Measurements from ENCODE around the gene SRR. TPM values are rescaled to one million over a fixed set of nuclear protein-coding genes. Genes with fewer than 3 reads are reported as not detected.
"Not testable (repeated sequence)": the region's sequence is repeated elsewhere in the genome, so short reads cannot be mapped to it uniquely, and the experiment has no call there.

Gene SRR
- total RNA-seq, 4 donors from 2014 or later = 1.4 to 14.4 (median 12.9) TPM

GRCh38 chr17:2264067-2264860 lies 39.5 kb upstream of the SRR start:
- intact Hi-C loops (cut with DNase I; ENCODE audit: low total_unique reads) = no loop called here
- 72 to 75% methylated on average over 10 of the region's 10 CpGs for WGBS, 2 donors
- no peak overlapping the region for H3K4me3 ChIP-seq (ENCODE audit: low read depth, poor library complexity, severe bottlenecking)
- TF ChIP-seq, protein P1, sequence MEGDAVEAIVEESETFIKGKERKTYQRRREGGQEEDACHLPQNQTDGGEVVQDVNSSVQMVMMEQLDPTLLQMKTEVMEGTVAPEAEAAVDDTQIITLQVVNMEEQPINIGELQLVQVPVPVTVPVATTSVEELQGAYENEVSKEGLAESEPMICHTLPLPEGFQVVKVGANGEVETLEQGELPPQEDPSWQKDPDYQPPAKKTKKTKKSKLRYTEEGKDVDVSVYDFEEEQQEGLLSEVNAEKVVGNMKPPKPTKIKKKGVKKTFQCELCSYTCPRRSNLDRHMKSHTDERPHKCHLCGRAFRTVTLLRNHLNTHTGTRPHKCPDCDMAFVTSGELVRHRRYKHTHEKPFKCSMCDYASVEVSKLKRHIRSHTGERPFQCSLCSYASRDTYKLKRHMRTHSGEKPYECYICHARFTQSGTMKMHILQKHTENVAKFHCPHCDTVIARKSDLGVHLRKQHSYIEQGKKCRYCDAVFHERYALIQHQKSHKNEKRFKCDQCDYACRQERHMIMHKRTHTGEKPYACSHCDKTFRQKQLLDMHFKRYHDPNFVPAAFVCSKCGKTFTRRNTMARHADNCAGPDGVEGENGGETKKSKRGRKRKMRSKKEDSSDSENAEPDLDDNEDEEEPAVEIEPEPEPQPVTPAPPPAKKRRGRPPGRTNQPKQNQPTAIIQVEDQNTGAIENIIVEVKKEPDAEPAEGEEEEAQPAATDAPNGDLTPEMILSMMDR (IDR thresholded peaks at IDR 0.05) = no peak
- TF ChIP-seq POLR2A (IDR thresholded peaks at IDR 0.05) = no peak
- no peak for DNase-seq (ENCODE audit: low spot score in 2 of 2)

- H3K4me3 ChIP-seq (ENCODE audit: low read depth, poor library complexity, severe bottlenecking); DNase-seq (ENCODE audit: low spot score in 2 of 2); intact Hi-C loops (cut with DNase I; ENCODE audit: low total_unique reads): not testable (repeated sequence)
- WGBS, 2 donors = 95 to 98% methylated on average over 10 of the region's 10 CpGs
Measured at GRCh38 chr17:2265166-2265565, 38.6 kb upstream of the SRR start.

DNA sequence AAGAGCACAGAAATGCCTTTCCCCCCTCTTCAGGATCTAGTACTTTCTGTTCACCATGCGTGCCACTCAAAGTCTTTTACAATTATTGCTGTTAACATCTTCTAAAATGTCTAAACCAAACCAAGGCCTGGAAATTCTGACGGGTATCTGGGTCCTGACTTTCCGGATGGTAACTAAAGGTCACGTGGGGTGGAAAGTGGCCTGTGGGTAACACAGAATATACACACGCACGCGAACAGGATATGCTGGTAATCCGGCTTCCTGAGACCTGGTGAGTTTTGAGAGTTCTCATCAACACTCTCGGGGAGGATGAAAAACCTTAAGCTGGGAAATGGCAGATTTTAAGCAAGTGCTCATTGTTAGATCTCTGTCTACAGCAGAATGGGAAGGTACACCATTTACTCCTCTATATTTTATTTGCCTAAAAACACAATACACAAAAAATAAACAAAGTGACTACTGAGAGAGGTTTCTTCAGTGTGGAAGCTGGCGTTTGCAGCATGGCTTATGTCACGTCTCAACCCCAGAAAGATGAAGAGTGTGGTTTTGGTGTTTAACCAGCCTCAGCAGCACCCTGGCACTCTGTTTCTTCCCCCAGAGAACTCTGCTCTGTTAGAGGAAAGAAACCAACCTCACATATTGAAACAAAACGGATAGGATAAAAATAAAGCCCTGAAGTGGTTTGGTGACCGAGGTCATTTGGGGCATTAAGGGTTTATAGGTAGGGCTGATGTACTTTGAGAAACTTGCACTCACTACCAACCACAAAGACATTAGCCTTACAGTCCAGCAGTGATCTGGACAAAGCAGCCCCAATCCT lies 37.5 kb upstream of the SRR start:
- H3K4me3 ChIP-seq (ENCODE audit: low read depth, poor library complexity, severe bottlenecking) = no peak overlapping the region
- WGBS, 2 donors = 77 to 81% methylated on average over 13 of the region's 13 CpGs
- intact Hi-C loops (cut with DNase I; ENCODE audit: low total_unique reads) = no loop called here
- DNase-seq (ENCODE audit: low spot score in 2 of 2) = peak in 1 of 2 donors; percentile 35
- no peak for TF ChIP-seq POLR2A (IDR thresholded peaks at IDR 0.05)
- TF ChIP-seq, protein P1 (IDR thresholded peaks at IDR 0.05) = no peak

- WGBS, 2 donors = 78 to 85% methylated on average over 3 of the region's 3 CpGs
- intact Hi-C loops (cut with DNase I; ENCODE audit: low total_unique reads) = no loop called here
- TF ChIP-seq, protein P1 (IDR thresholded peaks at IDR 0.05) = no peak
- TF ChIP-seq POLR2A (IDR thresholded peaks at IDR 0.05) = no peak
- no peak overlapping the region for H3K4me3 ChIP-seq (ENCODE audit: low read depth, poor library complexity, severe bottlenecking)
- DNase-seq (ENCODE audit: low spot score in 2 of 2) = no peak
Measured at GRCh38 chr17:2266865-2267228, 36.9 kb upstream of the SRR start.

DNA sequence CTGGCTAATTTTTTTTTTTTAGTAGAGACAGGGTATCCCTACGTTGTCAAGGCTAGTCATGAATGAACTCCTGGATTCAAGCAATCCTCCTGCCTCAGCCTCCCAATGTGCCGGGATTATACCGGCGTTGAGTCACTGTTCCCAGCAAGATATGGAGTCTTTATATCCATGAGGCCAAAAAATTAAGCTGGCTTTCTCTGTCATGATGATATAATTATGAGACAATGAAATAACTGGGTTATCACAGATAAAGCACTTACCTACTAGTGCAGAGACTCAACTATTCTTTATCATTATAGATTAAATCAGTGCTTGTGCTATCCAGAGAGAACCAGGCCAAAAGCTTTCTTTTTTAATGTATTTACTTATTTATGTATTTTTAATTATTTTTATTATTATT lies 36.4 kb upstream of the SRR start:
- WGBS, 2 donors = 94% methylated on average over 4 of the region's 4 CpGs
- intact Hi-C loops (cut with DNase I; ENCODE audit: low total_unique reads) = no loop called here
- DNase-seq (ENCODE audit: low spot score in 2 of 2) = no peak
- H3K4me3 ChIP-seq (ENCODE audit: low read depth, poor library complexity, severe bottlenecking) = no peak overlapping the region
- TF ChIP-seq, protein P1 (IDR thresholded peaks at IDR 0.05) = no peak
- no peak for TF ChIP-seq POLR2A (IDR thresholded peaks at IDR 0.05)

DNA sequence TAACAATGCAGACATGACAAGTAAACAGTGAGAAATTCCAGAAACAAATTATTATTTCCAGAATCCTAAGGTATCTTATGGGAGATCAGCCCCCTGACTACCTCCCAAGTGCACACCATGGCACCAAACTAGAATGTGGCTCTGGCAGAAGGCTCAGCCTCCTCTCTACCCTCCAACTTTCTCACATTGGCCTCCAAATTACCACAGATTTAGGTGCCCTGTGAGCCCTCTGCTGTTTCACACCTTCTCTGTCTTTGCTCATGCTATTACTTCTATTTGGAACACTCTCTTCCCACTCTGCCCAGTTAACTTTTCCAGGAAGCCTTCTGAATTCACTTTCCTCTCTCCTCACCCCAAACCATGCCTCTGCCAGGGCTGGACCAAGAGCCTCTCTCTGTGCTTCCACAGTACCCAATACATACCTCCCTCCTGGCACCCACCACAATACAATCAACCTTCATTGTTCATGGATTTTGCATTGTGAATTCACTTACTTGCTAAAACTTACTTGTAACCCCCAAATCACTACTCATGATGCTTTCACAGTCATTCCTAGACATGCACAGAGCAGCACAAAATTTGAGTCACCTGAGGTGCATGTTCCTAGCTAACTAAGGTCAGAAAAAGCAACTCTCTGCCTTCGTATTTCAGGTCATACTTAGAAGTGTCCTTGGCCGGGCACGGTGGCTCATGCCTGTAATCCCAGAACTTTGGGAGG lies 31.6 kb upstream of the SRR start:
- DNase-seq (ENCODE audit: low spot score in 2 of 2) = no peak
- H3K4me3 ChIP-seq (ENCODE audit: low read depth, poor library complexity, severe bottlenecking) = no peak overlapping the region
- WGBS, 2 donors = 95% methylated on average over 3 of the region's 3 CpGs
- intact Hi-C loops (cut with DNase I; ENCODE audit: low total_unique reads) = no loop called here
- TF ChIP-seq POLR2A (IDR thresholded peaks at IDR 0.05) = no peak
- TF ChIP-seq, protein P1 (IDR thresholded peaks at IDR 0.05) = no peak

Data from lower leg skin (tissue), 4 donors.